ENCODE data around the gene TMEM204.

Gene TMEM204

GRCh38 chr16:1573301-1573700 is 39.8 kb downstream of the TMEM204 start:
- TF ChIP-seq TEAD4 (IDR thresholded peaks at IDR 0.05): no peak
- TF ChIP-seq EP300 (IDR thresholded peaks at IDR 0.05; ENCODE audit: borderline replicate concordance): no peak
- no peak for TF ChIP-seq MAX (IDR thresholded peaks at IDR 0.05)
- TF ChIP-seq NFIC (IDR thresholded peaks at IDR 0.05): no peak
- TF ChIP-seq ZBTB7A (IDR thresholded peaks at IDR 0.05; ENCODE audit: low read depth): no peak
- no peak for TF ChIP-seq TAF1 (IDR thresholded peaks at IDR 0.05; ENCODE audit: low read depth)
- TF ChIP-seq REST (IDR thresholded peaks at IDR 0.05; ENCODE audit: low read depth): no peak
- no peak for TF ChIP-seq CREB1 (IDR thresholded peaks at IDR 0.05; ENCODE audit: low read depth)
- TF ChIP-seq USF1 (IDR thresholded peaks at IDR 0.05): no peak
- TF ChIP-seq CEBPB (IDR thresholded peaks at IDR 0.05): no peak

- TF ChIP-seq REST (IDR thresholded peaks at IDR 0.05; ENCODE audit: low read depth) (no peak), EP300 (IDR thresholded peaks at IDR 0.05; ENCODE audit: borderline replicate concordance) (no peak), NFIC (IDR thresholded peaks at IDR 0.05) (no peak), TCF12 (IDR thresholded peaks at IDR 0.05; ENCODE audit: low read depth) (no peak), EGR1 (IDR thresholded peaks at IDR 0.05) (no peak), FOXM1 (IDR thresholded peaks at IDR 0.05; ENCODE audit: borderline replicate concordance, low read depth) (no peak), CREB1 (IDR thresholded peaks at IDR 0.05; ENCODE audit: low read depth) (no peak), CEBPB (IDR thresholded peaks at IDR 0.05) (no peak), RAD21 (IDR thresholded peaks at IDR 0.05; ENCODE audit: low read depth) (no peak), MAX (IDR thresholded peaks at IDR 0.05) (no peak), USF1 (IDR thresholded peaks at IDR 0.05) (no peak), TAF1 (IDR thresholded peaks at IDR 0.05; ENCODE audit: low read depth) (no peak), TEAD4 (IDR thresholded peaks at IDR 0.05) (no peak), YY1 (IDR thresholded peaks at IDR 0.05; ENCODE audit: low read depth) (no peak), ZBTB7A (IDR thresholded peaks at IDR 0.05; ENCODE audit: low read depth) (no peak)
Observed at GRCh38 chr16:1575578-1575977, 42.1 kb downstream of the TMEM204 start.

- TF ChIP-seq TAF1 (IDR thresholded peaks at IDR 0.05; ENCODE audit: low read depth) (no peak), EGR1 (IDR thresholded peaks at IDR 0.05) (no peak), ZBTB7A (IDR thresholded peaks at IDR 0.05; ENCODE audit: low read depth) (no peak), EP300 (IDR thresholded peaks at IDR 0.05; ENCODE audit: borderline replicate concordance) (no peak), TEAD4 (IDR thresholded peaks at IDR 0.05) (no peak), CREB1 (IDR thresholded peaks at IDR 0.05; ENCODE audit: low read depth) (no peak), FOXM1 (IDR thresholded peaks at IDR 0.05; ENCODE audit: borderline replicate concordance, low read depth) (no peak), NFIC (IDR thresholded peaks at IDR 0.05) (no peak), MAX (IDR thresholded peaks at IDR 0.05) (no peak), RAD21 (IDR thresholded peaks at IDR 0.05; ENCODE audit: low read depth) (no peak), USF1 (IDR thresholded peaks at IDR 0.05) (no peak), TCF12 (IDR thresholded peaks at IDR 0.05; ENCODE audit: low read depth) (no peak), REST (IDR thresholded peaks at IDR 0.05; ENCODE audit: low read depth) (no peak), CEBPB (IDR thresholded peaks at IDR 0.05) (no peak), YY1 (IDR thresholded peaks at IDR 0.05; ENCODE audit: low read depth) (no peak)
Observed at GRCh38 chr16:1579214-1579613, 45.7 kb downstream of the TMEM204 start.

- TF ChIP-seq TEAD4 (IDR thresholded peaks at IDR 0.05): no peak
- TF ChIP-seq RAD21 (IDR thresholded peaks at IDR 0.05; ENCODE audit: low read depth): no peak
- no peak for TF ChIP-seq FOXM1 (IDR thresholded peaks at IDR 0.05; ENCODE audit: borderline replicate concordance, low read depth)
- no peak for TF ChIP-seq CEBPB (IDR thresholded peaks at IDR 0.05)
Observed at GRCh38 chr16:1580256-1580655, 46.8 kb downstream of the TMEM204 start.

Data from Ishikawa (cell line).